B cell (primary cell): ENCODE results near the gene TNNI3.

Experiments
- CTCF ChIP-seq: fragments of 200-600 bp; IDR thresholded peaks from one replicate; pipeline ENCODE4 v1.8.0; 2022; ENCODE audit warnings: antibody characterized with exemption, mild to moderate bottlenecking
- EZH2 ChIP-seq: IDR thresholded peaks from 2 replicates; pipeline ENCODE4 v1.6.1; 2012; ENCODE audit warnings: borderline replicate concordance, low read depth, mild to moderate bottlenecking, moderate library complexity, low read length; ENCODE audit not compliant: insufficient read depth, poor library complexity, severe bottlenecking

- no peak for TF ChIP-seq CTCF
- no peak for TF ChIP-seq EZH2
Measured at GRCh38 chr19:55196803-55197202, 39.3 kb upstream of the TNNI3 start.
